T follicular helper cell (primary cell): ENCODE data around the gene FBXO15.

ENCODE experiments used
- DNase-seq: peaks from one replicate; pipeline ENCODE4 v3.0.0-alpha.2; 2020; ENCODE audit warnings: low read depth

The FBXO15 gene

GRCh38 chr18:74153377-74153776, 5.7 kb upstream of the FBXO15 start:
- DNase-seq = no peak

DNA sequence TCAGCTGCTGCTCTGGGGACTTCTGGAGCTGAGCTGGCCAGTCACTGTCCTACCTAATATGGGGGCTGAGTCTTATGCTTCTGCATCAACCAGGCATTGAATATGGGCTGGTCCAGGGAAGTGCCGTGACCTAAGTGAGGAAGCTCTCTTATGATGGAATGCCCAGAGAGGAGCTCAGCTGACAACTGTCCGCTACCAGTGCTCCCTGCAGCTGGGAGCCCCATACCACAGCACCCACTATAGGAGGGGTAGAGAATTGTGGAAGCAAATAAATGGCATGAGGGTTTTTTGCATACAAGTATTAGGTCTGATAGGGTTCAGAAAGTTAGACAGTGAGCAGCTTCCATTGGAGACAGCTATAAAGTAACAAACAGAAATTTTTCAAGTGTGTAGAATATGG, 5.2 kb upstream of the FBXO15 start:
- no peak for DNase-seq

DNA sequence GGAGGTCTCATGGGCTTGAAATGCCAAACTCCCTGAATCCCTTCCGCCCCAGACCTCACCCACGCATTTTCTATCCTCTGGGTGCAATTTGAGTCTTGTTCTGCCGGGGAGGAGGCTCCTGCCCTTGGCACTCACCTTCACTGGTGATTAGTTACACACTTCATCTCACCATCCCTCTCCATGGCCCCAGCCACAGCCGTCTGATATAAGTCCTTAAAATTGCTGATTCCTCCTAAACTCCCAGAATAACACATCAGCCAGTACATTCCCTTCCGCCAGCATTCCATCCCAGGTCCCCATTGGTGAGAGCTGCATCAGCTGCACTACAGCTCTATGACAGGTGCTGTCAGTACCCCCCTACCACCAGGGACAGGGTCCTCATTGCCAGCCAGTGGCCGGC, 4.6 kb upstream of the FBXO15 start:
- no peak for DNase-seq

DNA sequence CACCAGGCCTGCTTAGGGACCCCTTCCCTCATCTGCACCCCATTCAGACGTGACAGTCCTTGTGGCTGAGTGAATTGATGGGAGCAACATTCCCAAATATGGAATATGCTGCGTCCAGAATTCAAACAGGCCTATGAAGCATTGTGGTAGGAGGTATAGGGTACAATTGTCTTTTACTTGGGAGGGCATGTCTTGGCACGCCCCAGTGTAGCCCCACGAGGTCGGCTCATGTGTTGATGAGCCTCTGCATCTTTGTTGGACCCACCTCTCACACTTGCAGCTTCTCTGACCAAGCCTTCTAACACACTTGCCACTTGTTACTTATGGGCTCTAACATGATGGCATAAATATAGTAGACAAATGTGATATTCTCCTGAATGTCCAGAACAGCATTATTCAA, 2.2 kb upstream of the FBXO15 start:
- no peak for DNase-seq

DNA sequence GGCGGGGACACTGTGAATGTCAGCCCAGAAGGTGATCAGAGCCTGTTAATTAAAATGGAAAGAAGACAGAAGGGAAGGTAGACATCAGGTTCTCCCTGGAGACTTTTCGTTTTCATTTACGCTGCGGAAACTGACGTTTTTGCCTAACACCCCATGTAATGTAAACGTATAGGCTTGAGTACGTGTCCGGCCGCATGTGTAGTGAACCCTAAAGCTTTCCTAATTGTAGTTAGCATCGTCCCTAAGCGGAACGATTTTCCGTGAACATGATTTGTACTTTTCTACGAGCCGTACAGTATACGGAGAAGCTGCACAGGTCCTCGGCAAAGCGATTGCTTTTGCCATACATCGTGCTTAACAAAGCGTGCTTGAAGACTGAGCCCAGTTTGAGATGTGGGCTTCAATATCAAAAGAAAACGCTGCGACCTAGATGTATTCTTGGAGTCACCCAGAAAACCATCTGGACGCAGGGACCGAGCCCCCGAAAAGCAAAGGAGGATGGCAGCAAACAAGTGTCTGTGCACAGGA, 973 bp upstream of the FBXO15 start:
- DNase-seq = no peak

DNA sequence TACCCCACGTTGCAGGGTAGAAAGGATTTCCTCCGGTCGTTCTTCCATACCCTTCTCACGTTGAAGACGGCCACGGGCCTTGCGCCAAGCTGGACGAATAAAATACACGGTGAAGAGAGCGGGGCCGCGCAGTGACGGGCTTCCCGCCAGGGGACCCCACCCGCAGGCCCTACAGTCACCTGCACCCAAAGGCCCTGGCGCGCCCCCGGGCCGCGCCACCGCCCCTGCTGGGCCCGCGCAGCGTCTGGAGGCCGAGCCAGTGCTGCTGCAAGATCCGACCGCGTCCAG, 199 bp downstream of the FBXO15 start:
- no peak for DNase-seq

- DNase-seq = no peak
Measured at GRCh38 chr18:74146756-74147155, 878 bp downstream of the FBXO15 start.

DNA sequence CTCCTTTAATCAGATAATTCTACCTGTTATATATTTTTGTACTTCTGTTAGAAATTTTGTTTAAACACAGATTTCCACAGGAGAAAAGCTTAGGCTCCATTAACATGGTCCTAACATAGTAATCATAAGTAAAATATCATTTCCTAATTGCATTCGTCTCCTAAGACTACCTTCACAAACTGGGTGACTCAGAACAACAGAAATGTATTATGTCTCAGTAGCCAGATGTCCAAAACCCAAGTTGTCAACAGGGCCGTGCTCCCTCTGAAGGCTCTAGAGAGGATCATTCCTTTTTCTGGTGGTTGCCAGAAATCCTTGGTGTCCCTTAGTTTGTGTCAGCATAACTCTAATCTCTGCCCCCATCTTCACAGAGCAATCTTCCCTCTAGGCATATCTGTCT, 5.4 kb downstream of the FBXO15 start:
- no peak for DNase-seq

DNA sequence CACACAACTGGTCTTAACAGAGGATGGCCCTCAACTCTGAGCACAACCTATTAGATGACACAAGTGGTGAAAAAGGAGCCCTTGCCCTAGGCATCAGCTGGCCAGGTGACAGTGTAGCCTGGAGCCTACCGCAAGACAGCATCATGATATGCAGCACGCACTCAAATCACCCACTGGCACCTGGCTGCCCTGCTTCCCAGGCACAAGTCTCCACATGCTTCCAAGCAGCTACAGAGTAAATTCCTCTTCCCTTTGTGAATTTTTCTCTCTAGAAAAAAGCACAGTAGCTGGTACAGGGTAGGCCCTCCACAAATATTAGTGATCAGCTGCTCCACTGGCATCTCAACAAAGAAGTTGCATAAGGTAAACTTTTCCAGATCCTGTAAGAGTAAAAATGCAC, 6.0 kb downstream of the FBXO15 start:
- DNase-seq = no peak

DNA sequence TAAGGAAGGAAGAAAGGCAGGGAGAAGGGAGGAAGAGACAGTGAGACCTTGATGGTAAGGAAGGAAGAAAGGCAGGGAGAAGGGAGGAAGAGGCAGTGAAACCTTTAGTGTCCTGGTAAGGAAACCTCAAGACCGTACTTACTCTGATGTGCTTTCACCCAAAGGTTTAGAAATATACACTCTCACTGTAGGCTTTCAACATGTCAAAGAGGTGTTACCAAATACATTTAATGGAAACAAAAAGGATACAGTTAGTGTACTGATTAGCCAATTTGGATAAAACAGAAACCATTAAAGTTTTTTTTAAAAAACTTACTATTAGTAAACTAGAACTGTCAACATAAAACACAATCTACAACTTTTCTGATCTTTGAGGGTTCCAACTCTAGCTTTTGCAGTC, 7.1 kb downstream of the FBXO15 start:
- DNase-seq = no peak

GRCh38 chr18:74139888-74140287, 7.7 kb downstream of the FBXO15 start:
- DNase-seq = no peak

DNA sequence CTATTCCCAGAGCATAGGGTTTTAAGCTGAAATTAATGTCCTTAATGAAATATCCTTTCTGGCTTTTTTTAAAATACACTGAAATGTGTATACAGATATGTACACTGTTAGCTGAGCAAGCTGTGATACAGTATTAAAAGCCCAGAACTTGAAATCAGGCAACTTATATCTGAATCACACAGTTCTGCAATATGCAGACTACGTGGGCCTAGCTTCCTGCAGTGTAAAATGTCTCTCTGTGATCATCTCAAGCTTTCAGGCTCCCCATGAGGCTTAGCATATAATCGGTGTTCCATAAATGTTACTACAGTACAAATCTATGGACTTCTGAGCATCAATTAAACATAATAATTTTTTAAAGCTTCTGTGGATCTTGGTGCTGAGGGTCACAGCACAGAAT, 8.2 kb downstream of the FBXO15 start:
- DNase-seq = no peak

- DNase-seq = no peak
Measured at GRCh38 chr18:74137920-74138538, 9.6 kb downstream of the FBXO15 start.

DNA sequence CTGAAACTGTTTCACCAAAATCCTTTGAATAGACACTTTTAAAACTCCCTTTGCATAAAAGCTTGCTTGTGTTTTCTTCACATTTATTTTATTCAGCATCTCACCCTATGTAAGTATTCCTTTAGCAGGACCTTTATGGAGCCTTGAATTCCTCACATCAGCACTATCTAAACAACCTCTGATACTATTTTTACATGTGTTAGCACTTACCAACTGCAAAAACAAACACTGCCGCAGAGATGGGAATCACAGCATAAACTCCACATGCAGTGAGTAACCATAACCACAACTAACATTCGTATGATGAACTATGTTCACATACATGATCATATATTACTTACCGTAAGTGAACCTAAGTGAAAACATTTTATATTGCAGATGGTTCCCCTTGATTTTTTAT, 15.4 kb downstream of the FBXO15 start:
- no peak for DNase-seq

GRCh38 chr18:74131124-74131523, 16.5 kb downstream of the FBXO15 start:
- DNase-seq = no peak

DNA sequence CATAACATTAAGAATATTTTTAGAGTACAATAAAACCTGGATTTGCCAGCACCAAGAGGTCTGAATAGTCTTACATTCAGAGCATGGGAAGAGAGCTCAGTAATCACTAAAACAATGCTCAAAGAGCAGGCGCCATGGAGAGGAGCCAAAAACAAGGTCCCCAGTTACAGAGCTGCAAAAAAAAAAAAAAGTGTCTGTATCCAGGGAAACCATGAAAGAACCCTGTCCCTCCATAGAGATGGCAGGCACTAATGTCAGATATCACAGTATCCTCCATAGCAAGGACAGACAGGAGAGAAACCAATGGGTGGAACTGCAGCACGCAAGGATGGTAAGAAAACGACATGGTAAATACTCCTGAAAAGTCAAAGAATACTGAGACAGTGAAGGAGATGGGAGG, 19.5 kb downstream of the FBXO15 start:
- no peak for DNase-seq

DNA sequence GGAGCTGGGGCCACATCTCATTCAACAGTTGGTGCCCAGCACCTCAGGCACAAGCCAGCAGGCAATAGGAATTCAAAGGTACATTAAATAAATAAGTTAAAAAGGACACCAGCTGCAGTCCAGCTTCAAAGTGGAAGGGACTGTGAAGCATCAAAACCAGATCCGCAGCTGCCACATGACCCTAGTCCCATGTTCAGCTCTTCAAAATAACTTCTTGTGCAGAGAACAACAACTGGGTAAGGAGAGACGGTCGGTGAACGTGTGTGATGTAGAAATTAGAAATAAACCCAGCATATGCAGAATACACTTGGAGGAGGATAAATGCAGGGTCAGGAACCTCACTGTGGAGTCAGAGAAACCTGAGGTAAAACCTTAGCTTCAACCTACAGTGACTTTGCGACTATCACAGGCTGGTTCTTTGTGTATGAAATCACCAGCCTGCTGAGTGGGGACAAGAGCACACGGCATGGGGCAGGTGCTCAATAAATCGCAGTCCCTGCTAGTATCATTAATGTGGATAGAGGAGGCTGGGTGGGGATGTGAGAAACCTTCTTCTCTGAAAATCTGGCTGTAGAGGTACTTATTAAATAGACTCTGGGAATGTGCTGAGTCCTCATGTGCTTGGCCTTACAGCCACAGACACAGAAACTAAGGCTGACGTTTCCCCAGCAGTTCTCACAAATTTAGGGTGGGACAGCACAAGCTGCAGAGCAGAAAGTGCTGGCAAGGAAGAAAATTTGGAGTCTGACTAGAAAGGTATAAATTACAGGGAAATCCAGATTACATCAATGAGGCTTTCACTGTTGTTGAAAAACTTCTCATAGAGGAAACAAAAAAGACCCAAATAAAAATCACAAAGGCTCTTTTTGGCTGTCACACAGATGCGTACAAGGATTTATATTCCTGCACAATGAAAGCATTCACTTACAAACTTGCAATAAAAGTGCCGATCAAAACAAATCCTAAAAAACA, 20.7 kb downstream of the FBXO15 start:
- no peak for DNase-seq

DNA sequence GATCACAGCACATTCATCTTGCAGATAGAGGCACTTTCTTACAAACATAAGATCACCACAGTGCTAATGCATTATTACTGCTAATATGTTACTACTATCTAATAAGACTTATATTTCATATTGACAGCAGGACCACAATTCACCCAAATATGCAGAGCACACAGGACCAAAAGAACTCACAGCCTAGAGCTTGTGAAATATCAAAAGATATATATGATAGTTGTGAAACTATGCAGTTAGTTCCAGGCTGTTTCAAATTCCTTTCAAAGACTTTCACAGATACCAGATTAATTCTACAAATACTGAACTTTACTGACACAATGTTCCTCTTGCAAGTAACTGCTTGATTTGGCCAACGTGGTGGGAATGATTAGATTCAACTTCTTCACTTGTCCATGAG, 23.0 kb downstream of the FBXO15 start:
- DNase-seq = no peak

GRCh38 chr18:74123200-74123599, 24.4 kb downstream of the FBXO15 start:
- no peak for DNase-seq

DNA sequence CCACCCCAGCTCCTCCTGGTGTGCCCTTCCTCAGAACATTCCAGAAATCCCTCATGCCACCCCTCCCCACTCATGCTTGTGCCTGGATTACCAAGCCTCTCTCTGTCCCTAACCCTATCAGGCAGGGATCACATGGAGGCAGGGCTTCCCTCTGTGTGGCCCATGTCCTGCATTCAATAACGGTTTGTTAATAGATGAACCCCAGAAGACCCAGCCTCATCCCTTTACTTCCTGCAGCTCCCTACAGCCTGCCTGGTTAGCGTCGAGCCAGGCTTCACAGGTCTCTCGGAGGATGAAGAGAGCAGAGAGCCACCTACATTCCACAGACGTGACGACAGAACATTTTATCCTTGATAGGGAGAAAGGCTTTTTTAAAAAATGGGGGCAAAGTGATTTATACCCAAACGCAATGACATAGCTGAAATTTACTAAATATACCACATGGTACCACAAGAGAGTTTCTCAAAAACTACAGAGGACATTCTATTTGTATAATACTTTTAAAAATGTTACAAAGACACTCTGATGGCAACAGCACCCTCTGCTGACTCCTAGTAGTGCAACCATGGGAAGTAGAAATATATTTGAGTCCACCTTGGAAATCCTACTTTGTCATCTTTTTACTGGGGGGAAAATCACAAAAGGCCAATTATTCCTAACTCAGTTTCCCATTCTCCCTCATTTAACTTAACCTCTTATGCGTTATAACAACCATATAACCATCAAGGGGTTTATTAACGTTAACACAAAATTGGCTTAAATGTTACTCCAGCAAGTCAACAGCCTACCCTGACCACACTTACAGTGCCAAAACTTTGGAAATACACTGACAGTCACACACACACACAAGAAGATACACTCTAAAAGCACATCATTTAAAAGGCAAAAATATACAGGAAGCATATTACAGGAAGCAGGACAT, 30.7 kb downstream of the FBXO15 start:
- DNase-seq = peak; percentile 4

GRCh38 chr18:74115046-74115445, 32.6 kb downstream of the FBXO15 start:
- DNase-seq = no peak

- DNase-seq = no peak
Measured at GRCh38 chr18:74114116-74114515, 33.5 kb downstream of the FBXO15 start.
